Uterus (tissue), 2 donors: ENCODE measurements around the gene AKR1D1.

Source experiments
- POLR2A ChIP-seq, 2 donors: fragments of 450-650 bp; IDR thresholded peaks; one replicate each; pipeline ENCODE4 v1.6.1; 2016; ENCODE audit warnings: antibody characterized with exemption in 2 of 2, mild to moderate bottlenecking in 1 of 2, moderate library complexity in 1 of 2
- TF ChIP-seq, protein P1 (sequence below), 4 experiments: fragments of 200-600 bp in 2 of 4; fragments of 450-650 bp in 2 of 4; sonication (generic) in 2 of 4; IDR thresholded peaks; one replicate each; pipeline ENCODE4 v1.5.1; 2016 to 2019; ENCODE audit warnings: antibody characterized with exemption in 4 of 4, mild to moderate bottlenecking in 2 of 4, moderate library complexity in 1 of 4

- TF ChIP-seq, protein P1, sequence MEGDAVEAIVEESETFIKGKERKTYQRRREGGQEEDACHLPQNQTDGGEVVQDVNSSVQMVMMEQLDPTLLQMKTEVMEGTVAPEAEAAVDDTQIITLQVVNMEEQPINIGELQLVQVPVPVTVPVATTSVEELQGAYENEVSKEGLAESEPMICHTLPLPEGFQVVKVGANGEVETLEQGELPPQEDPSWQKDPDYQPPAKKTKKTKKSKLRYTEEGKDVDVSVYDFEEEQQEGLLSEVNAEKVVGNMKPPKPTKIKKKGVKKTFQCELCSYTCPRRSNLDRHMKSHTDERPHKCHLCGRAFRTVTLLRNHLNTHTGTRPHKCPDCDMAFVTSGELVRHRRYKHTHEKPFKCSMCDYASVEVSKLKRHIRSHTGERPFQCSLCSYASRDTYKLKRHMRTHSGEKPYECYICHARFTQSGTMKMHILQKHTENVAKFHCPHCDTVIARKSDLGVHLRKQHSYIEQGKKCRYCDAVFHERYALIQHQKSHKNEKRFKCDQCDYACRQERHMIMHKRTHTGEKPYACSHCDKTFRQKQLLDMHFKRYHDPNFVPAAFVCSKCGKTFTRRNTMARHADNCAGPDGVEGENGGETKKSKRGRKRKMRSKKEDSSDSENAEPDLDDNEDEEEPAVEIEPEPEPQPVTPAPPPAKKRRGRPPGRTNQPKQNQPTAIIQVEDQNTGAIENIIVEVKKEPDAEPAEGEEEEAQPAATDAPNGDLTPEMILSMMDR (IDR thresholded peaks at IDR 0.05): no peak
- no peak for TF ChIP-seq POLR2A (IDR thresholded peaks at IDR 0.05)
Measured at GRCh38 chr7:138030679-138031351, 45.4 kb upstream of the AKR1D1 start.
